ENCODE measurements around the gene SEL1L.

GRCh38 chr14:81434230-81434629 is 99.4 kb downstream of the SEL1L start:
- TF ChIP-seq EZH2 (IDR thresholded peaks at IDR 0.05), result no peak
- TF ChIP-seq POLR2AphosphoS5 (IDR thresholded peaks at IDR 0.05; ENCODE audit: borderline replicate concordance, low read depth, low read length), result no peak
